ENCODE measurements around the gene ZNF488. TPM values are rescaled to one million over a fixed set of nuclear protein-coding genes. Genes with fewer than 3 reads are reported as not detected.

ZNF488 gene
- total RNA-seq, 1 experiment from 2014 or later, result 2.2 TPM

- Mint-ChIP-seq H3K27me3 (ENCODE audit: unreplicated experiment) (no peaks in the 10 kb centered on the region), H3K36me3 (ENCODE audit: insufficient read depth, unreplicated experiment) (peaks cover 14% of the 10 kb centered on the region), H3K9me3 (ENCODE audit: low read depth, unreplicated experiment) (no peaks in the 10 kb centered on the region), H3K4me3 (ENCODE audit: low read depth, unreplicated experiment) (no peak overlapping the region), H3K4me1 (ENCODE audit: low read depth, unreplicated experiment) (peaks cover 27% of the 10 kb centered on the region), H3K27ac (ENCODE audit: unreplicated experiment) (no peak overlapping the region)
- BruUV-seq (replicated peaks), result no TSS peak
- no peak for DNase-seq
- CTCF ChIA-PET, result no interaction called here
- intact Hi-C loops (cut with micrococcal nuclease; ENCODE audit: unreplicated experiment), result no loop called here
- no peak for TF ChIP-seq CTCF (IDR thresholded peaks at IDR 0.05; ENCODE audit: unreplicated experiment)
Measured at GRCh38 chr10:47410862-47411261, 26.8 kb upstream of the ZNF488 start.

GRCh38 chr10:47410271-47410670, 26.2 kb upstream of the ZNF488 start:
- Mint-ChIP-seq H3K36me3 (ENCODE audit: insufficient read depth, unreplicated experiment) (peaks cover 14% of the 10 kb centered on the region), H3K9me3 (ENCODE audit: low read depth, unreplicated experiment) (no peaks in the 10 kb centered on the region), H3K4me3 (ENCODE audit: low read depth, unreplicated experiment) (no peak overlapping the region), H3K27me3 (ENCODE audit: unreplicated experiment) (no peaks in the 10 kb centered on the region), H3K4me1 (ENCODE audit: low read depth, unreplicated experiment) (peaks cover 27% of the 10 kb centered on the region), H3K27ac (ENCODE audit: unreplicated experiment) (no peak overlapping the region)
- CTCF ChIA-PET, result no interaction called here
- no TSS peak for BruUV-seq (replicated peaks)
- intact Hi-C loops (cut with micrococcal nuclease; ENCODE audit: unreplicated experiment), result no loop called here
- no peak for DNase-seq
- no peak for TF ChIP-seq CTCF (IDR thresholded peaks at IDR 0.05; ENCODE audit: unreplicated experiment)

- DNase-seq, result no peak
- CTCF ChIA-PET, result no interaction called here
- H3K9me3 Mint-ChIP-seq (ENCODE audit: low read depth, unreplicated experiment), result no peaks in the 10 kb centered on the region
- TF ChIP-seq CTCF (IDR thresholded peaks at IDR 0.05; ENCODE audit: unreplicated experiment), result no peak
- H3K36me3 Mint-ChIP-seq (ENCODE audit: insufficient read depth, unreplicated experiment), result peaks cover 11% of the 10 kb centered on the region
- no peaks in the 10 kb centered on the region for H3K27me3 Mint-ChIP-seq (ENCODE audit: unreplicated experiment)
- no peak overlapping the region for H3K27ac Mint-ChIP-seq (ENCODE audit: unreplicated experiment)
- peaks cover 29% of the 10 kb centered on the region for H3K4me1 Mint-ChIP-seq (ENCODE audit: low read depth, unreplicated experiment)
- intact Hi-C loops (cut with micrococcal nuclease; ENCODE audit: unreplicated experiment), result no loop called here
- H3K4me3 Mint-ChIP-seq (ENCODE audit: low read depth, unreplicated experiment), result no peak overlapping the region
- no TSS peak for BruUV-seq (replicated peaks)
Measured at GRCh38 chr10:47409866-47410256, 25.8 kb upstream of the ZNF488 start.

GRCh38 chr10:47409171-47409865, 25.2 kb upstream of the ZNF488 start:
- H3K4me3 Mint-ChIP-seq (ENCODE audit: low read depth, unreplicated experiment), result no peak overlapping the region
- no peak for DNase-seq
- peaks cover 10% of the 10 kb centered on the region for H3K36me3 Mint-ChIP-seq (ENCODE audit: insufficient read depth, unreplicated experiment)
- no peaks in the 10 kb centered on the region for H3K9me3 Mint-ChIP-seq (ENCODE audit: low read depth, unreplicated experiment)
- CTCF ChIA-PET, result no interaction called here
- BruUV-seq (replicated peaks), result no TSS peak
- H3K27me3 Mint-ChIP-seq (ENCODE audit: unreplicated experiment), result no peaks in the 10 kb centered on the region
- no peak overlapping the region for H3K27ac Mint-ChIP-seq (ENCODE audit: unreplicated experiment)
- TF ChIP-seq CTCF (IDR thresholded peaks at IDR 0.05; ENCODE audit: unreplicated experiment), result no peak
- intact Hi-C loops (cut with micrococcal nuclease; ENCODE audit: unreplicated experiment), result no loop called here
- H3K4me1 Mint-ChIP-seq (ENCODE audit: low read depth, unreplicated experiment), result peaks cover 35% of the 10 kb centered on the region
